OCI-LY3 (cell line): ENCODE data around the gene XXYLT1.

Experiments used
- CTCF ChIP-seq: fragments of 200-600, 300-600 bp; sonication (generic); IDR thresholded peaks from 2 replicates; pipeline ENCODE4 v1.5.1; 2014; ENCODE audit warnings: antibody characterized with exemption, low read length, low read depth
- EZH2phosphoT487 ChIP-seq: fragments of 200-600 bp; shearing (Covaris generic); IDR thresholded peaks from 2 replicates; pipeline ENCODE4 v1.6.1; 2018; ENCODE audit warnings: antibody characterized with exemption, mixed run types, low read depth

- TF ChIP-seq CTCF: no peak
- no peak for TF ChIP-seq EZH2phosphoT487
These were observed 57.2 kb downstream of the XXYLT1 start for GRCh38 chr3:195213639-195214315.
